HepG2 (cell line): Measurements from ENCODE around the gene COX14. TPM values are rescaled to one million over a fixed set of nuclear protein-coding genes. Genes with fewer than 3 reads are reported as not detected.

Experiments
- HNRNPK ChIP-seq: fragments of 200-400 bp; formaldehyde crosslinking; IDR thresholded peaks from 2 replicates; pipeline ENCODE4 v1.6.1; 2018; ENCODE audit warnings: low read length, low read depth, moderate library complexity, mild to moderate bottlenecking; ENCODE audit not compliant: poor library complexity, severe bottlenecking
- MIER3 ChIP-seq: IDR thresholded peaks from 2 replicates; pipeline ENCODE4 v1.6.1; 2016; ENCODE audit warnings: missing compliant biosample characterization, borderline replicate concordance
- NFATC3 ChIP-seq: sonication (generic); formaldehyde crosslinking; IDR thresholded peaks from 2 replicates; pipeline ENCODE4 v1.5.1; 2020; ENCODE audit warnings: mild to moderate bottlenecking, missing genetic modification reagents
- NFYB ChIP-seq: sonication (generic); formaldehyde crosslinking; IDR thresholded peaks from 2 replicates; pipeline ENCODE4 v1.4.0; 2020; ENCODE audit warnings: missing genetic modification reagents
- RCOR2 ChIP-seq: IDR thresholded peaks from 2 replicates; pipeline ENCODE4 v1.6.1; 2016; ENCODE audit warnings: missing biosample characterization, missing genetic modification reagents
- REL ChIP-seq: sonication (generic); formaldehyde crosslinking; conservative IDR thresholded peaks from 2 replicates; pipeline ENCODE4 v1.8.0; 2022; ENCODE audit warnings: mild to moderate bottlenecking, missing genetic modification reagents, moderate library complexity
- SRF ChIP-seq: IDR thresholded peaks from 2 replicates; pipeline ENCODE4 v1.6.1; 2011; ENCODE audit warnings: mild to moderate bottlenecking, low read depth, low read length, moderate library complexity
- TAF15 ChIP-seq: fragments of 200-400 bp; formaldehyde crosslinking; IDR thresholded peaks from one replicate; pipeline ENCODE4 v1.6.1; 2018; ENCODE audit warnings: mild to moderate bottlenecking, low read depth, low read length; ENCODE audit not compliant: poor library complexity, severe bottlenecking
- U2AF2 ChIP-seq: fragments of 200-400 bp; formaldehyde crosslinking; IDR thresholded peaks from 2 replicates; pipeline ENCODE4 v1.6.1; 2017; ENCODE audit warnings: low read depth, mild to moderate bottlenecking, low read length
- WIZ ChIP-seq: sonication (generic); formaldehyde crosslinking; IDR thresholded peaks from 2 replicates; pipeline ENCODE4 v1.5.1; 2020; ENCODE audit warnings: mild to moderate bottlenecking, missing genetic modification reagents
- ZBTB1 ChIP-seq: sonication (generic); formaldehyde crosslinking; IDR thresholded peaks from 2 replicates; pipeline ENCODE4 v1.4.0; 2020; ENCODE audit warnings: missing genetic modification reagents, borderline replicate concordance
- ZFP62 ChIP-seq: sonication (generic); formaldehyde crosslinking; IDR thresholded peaks from 2 replicates; pipeline ENCODE4 v1.4.0; 2020; ENCODE audit warnings: missing genetic modification reagents
- ZMYM3 ChIP-seq: sonication (generic); formaldehyde crosslinking; IDR thresholded peaks from 2 replicates; pipeline ENCODE4 v1.5.1; 2020; ENCODE audit warnings: mild to moderate bottlenecking, missing genetic modification reagents
- ZNF251 ChIP-seq: sonication (generic); formaldehyde crosslinking; IDR thresholded peaks from 2 replicates; pipeline ENCODE4 v1.9.0; 2021; ENCODE audit warnings: mild to moderate bottlenecking, missing genetic modification reagents
- ZNF331 ChIP-seq: sonication (generic); formaldehyde crosslinking; IDR thresholded peaks from 2 replicates; pipeline ENCODE4 v1.4.0; 2020; ENCODE audit warnings: missing genetic modification reagents
- ZNF337 ChIP-seq: sonication (generic); formaldehyde crosslinking; IDR thresholded peaks from 2 replicates; pipeline ENCODE4 v1.5.1; 2020; ENCODE audit warnings: missing genetic modification reagents, low read depth, mild to moderate bottlenecking, borderline replicate concordance
- ZNF607 ChIP-seq: sonication (generic); formaldehyde crosslinking; IDR thresholded peaks from 2 replicates; pipeline ENCODE4 v1.5.1; 2020; ENCODE audit warnings: missing genetic modification reagents, mild to moderate bottlenecking, borderline replicate concordance
- polyA plus RNA-seq, 8 experiments: library from polyadenylated mRNA; depleted of rRNA in 3 of 8; stranded (reverse) in 7 of 8; unstranded in 1 of 8; fragments of >200 nt; fragmentation: Illumina TruSeq in 4 of 8; extraction: Trizol in 4 of 8; gene quantifications; 2 replicates each; pipeline versions ENCODE4 v1.2.1 to v1.2.3, GENCODE V29; 2011 to 2016; ENCODE audit warnings: low read depth in 4 of 8, missing spikeins in 1 of 8, mixed read lengths in 1 of 8; ENCODE audit not compliant: insufficient read depth in 1 of 8
- total RNA-seq, 5 experiments: library from RNA; depleted of rRNA; stranded (reverse); fragments of >200 nt; fragmentation: Illumina TruSeq; extraction: Trizol; gene quantifications; 2 replicates each; pipeline ENCODE4 v1.2.3, GENCODE V29; 2016; ENCODE audit warnings: low read depth in 1 of 5
- TF ChIP-seq, protein P1 (sequence below): sonication (generic); formaldehyde crosslinking; conservative IDR thresholded peaks from 2 replicates; pipeline ENCODE4 v1.8.0; 2022; ENCODE audit warnings: mild to moderate bottlenecking, moderate library complexity, missing genetic modification reagents
- TF ChIP-seq, protein P2 (sequence below): sonication (generic); formaldehyde crosslinking; IDR thresholded peaks from 2 replicates; pipeline ENCODE4 v1.8.0; 2022; ENCODE audit warnings: missing genetic modification reagents, low read depth, mild to moderate bottlenecking, borderline replicate concordance
- TF ChIP-seq, protein P3 (sequence below): sonication (generic); formaldehyde crosslinking; IDR thresholded peaks from 2 replicates; pipeline ENCODE4; 2020; ENCODE audit warnings: missing genetic modification reagents, mild to moderate bottlenecking, borderline replicate concordance
- TF ChIP-seq, protein P4 (sequence below): sonication (generic); formaldehyde crosslinking; IDR thresholded peaks from 2 replicates; pipeline ENCODE4 v1.4.0; 2020; ENCODE audit warnings: missing genetic modification reagents

COX14 gene
- total and polyA plus RNA-seq, 2 of the 13 experiments (the other 11 are each of a cell fraction or from before 2014, with no cell fraction given): 53.0 to 71.6 TPM

DNA sequence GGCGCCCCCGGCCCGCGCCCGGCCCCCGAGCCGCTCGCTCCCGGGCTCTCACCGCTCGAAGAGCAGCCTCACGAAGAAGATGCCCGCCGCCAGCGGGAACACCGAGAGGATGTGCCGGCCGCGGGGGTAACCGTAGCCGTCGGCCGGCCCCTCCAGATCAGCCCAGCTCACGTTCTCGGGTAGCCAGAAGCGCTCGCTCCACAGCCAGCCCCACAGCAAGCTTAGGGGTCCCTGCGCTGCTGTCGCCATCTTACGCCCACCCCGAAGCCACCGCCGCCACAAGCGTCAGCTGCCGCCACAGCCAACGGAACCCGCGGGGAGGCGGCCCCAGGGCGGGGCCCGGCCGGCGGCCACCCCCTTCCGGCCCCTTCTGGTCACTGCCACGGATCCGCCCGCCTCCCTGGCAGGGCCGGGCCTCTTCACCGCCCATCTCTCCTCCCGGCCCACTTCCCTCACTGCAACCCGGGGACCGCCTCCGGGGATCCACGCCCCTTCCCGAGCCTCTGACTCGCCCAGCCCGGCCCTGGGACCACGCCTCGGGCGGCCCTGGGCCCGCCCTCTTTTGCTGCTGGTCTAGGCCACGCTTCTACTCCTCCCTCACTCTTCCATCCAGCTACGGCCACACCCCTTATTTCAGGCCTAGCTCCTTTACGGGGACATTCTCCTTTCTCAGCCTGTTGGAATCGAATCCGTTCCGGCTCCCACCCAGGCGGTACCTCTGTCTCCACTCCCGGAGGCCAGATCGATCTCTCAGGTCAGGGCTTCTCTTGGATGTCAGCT, 55.2 kb downstream of the COX14 start, which contains the start of gene CERS5 (continued):
- TF ChIP-seq U2AF2: no peak
- no peak for TF ChIP-seq ZNF251 (CRISPR knock-in tag)
- no peak for TF ChIP-seq RCOR2 (CRISPR knock-in tag)
- TF ChIP-seq WIZ (CRISPR knock-in tag): no peak
- no peak for TF ChIP-seq REL (CRISPR knock-in tag)
- no peak for TF ChIP-seq TAF15
- TF ChIP-seq NFYB (CRISPR knock-in tag): peak; percentile 47; the same call in 1 of the 2 replicates
- TF ChIP-seq, protein P1, sequence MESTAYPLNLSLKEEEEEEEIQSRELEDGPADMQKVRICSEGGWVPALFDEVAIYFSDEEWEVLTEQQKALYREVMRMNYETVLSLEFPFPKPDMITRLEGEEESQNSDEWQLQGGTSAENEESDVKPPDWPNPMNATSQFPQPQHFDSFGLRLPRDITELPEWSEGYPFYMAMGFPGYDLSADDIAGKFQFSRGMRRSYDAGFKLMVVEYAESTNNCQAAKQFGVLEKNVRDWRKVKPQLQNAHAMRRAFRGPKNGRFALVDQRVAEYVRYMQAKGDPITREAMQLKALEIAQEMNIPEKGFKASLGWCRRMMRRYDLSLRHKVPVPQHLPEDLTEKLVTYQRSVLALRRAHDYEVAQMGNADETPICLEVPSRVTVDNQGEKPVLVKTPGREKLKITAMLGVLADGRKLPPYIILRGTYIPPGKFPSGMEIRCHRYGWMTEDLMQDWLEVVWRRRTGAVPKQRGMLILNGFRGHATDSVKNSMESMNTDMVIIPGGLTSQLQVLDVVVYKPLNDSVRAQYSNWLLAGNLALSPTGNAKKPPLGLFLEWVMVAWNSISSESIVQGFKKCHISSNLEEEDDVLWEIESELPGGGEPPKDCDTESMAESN (CRISPR knock-in tag): peak; percentile 53
- no peak for TF ChIP-seq MIER3
- TF ChIP-seq, protein P2, sequence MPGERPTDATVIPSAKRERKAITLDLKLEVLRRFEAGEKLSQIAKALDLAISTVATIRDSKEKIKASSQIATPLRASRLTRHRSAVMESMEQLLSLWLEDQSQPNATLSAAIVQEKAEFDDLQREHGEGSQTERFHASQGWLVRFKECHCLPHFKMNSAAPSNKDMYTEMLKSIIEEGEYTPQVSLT (CRISPR knock-in tag): no peak
- TF ChIP-seq, protein P3, sequence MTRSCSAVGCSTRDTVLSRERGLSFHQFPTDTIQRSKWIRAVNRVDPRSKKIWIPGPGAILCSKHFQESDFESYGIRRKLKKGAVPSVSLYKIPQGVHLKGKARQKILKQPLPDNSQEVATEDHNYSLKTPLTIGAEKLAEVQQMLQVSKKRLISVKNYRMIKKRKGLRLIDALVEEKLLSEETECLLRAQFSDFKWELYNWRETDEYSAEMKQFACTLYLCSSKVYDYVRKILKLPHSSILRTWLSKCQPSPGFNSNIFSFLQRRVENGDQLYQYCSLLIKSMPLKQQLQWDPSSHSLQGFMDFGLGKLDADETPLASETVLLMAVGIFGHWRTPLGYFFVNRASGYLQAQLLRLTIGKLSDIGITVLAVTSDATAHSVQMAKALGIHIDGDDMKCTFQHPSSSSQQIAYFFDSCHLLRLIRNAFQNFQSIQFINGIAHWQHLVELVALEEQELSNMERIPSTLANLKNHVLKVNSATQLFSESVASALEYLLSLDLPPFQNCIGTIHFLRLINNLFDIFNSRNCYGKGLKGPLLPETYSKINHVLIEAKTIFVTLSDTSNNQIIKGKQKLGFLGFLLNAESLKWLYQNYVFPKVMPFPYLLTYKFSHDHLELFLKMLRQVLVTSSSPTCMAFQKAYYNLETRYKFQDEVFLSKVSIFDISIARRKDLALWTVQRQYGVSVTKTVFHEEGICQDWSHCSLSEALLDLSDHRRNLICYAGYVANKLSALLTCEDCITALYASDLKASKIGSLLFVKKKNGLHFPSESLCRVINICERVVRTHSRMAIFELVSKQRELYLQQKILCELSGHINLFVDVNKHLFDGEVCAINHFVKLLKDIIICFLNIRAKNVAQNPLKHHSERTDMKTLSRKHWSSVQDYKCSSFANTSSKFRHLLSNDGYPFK (CRISPR knock-in tag): peak; percentile 65; the same call in 1 of the 2 replicates
- no peak for TF ChIP-seq ZFP62 (CRISPR knock-in tag)
- no peak; the same call in 1 of the 2 replicates for TF ChIP-seq ZNF331 (CRISPR knock-in tag)
- TF ChIP-seq ZNF607 (CRISPR knock-in tag): no peak; the same call in 1 of the 2 replicates
- no peak for TF ChIP-seq ZBTB1 (CRISPR knock-in tag)
- no peak for TF ChIP-seq ZMYM3
- peak; percentile 16; the same call in 1 of the 2 replicates for TF ChIP-seq SRF
- peak; percentile 66 for TF ChIP-seq HNRNPK
- TF ChIP-seq, protein P4, sequence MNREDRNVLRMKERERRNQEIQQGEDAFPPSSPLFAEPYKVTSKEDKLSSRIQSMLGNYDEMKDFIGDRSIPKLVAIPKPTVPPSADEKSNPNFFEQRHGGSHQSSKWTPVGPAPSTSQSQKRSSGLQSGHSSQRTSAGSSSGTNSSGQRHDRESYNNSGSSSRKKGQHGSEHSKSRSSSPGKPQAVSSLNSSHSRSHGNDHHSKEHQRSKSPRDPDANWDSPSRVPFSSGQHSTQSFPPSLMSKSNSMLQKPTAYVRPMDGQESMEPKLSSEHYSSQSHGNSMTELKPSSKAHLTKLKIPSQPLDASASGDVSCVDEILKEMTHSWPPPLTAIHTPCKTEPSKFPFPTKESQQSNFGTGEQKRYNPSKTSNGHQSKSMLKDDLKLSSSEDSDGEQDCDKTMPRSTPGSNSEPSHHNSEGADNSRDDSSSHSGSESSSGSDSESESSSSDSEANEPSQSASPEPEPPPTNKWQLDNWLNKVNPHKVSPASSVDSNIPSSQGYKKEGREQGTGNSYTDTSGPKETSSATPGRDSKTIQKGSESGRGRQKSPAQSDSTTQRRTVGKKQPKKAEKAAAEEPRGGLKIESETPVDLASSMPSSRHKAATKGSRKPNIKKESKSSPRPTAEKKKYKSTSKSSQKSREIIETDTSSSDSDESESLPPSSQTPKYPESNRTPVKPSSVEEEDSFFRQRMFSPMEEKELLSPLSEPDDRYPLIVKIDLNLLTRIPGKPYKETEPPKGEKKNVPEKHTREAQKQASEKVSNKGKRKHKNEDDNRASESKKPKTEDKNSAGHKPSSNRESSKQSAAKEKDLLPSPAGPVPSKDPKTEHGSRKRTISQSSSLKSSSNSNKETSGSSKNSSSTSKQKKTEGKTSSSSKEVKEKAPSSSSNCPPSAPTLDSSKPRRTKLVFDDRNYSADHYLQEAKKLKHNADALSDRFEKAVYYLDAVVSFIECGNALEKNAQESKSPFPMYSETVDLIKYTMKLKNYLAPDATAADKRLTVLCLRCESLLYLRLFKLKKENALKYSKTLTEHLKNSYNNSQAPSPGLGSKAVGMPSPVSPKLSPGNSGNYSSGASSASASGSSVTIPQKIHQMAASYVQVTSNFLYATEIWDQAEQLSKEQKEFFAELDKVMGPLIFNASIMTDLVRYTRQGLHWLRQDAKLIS: no peak
- TF ChIP-seq ZNF337 (CRISPR knock-in tag): no peak
- TF ChIP-seq NFATC3 (CRISPR knock-in tag): no peak
